Ecto neural progenitor cell (in vitro differentiated cells): Measurements from ENCODE around the gene PHC3.
A peak's percentile ranks its signal among the peaks of the same experiment; 100 is the strongest.

Source experiments
- DNase-seq: peaks from one replicate; pipeline ENCODE4 v3.0.0-alpha.2; 2018; ENCODE audit warnings: low spot score

The PHC3 gene

DNA sequence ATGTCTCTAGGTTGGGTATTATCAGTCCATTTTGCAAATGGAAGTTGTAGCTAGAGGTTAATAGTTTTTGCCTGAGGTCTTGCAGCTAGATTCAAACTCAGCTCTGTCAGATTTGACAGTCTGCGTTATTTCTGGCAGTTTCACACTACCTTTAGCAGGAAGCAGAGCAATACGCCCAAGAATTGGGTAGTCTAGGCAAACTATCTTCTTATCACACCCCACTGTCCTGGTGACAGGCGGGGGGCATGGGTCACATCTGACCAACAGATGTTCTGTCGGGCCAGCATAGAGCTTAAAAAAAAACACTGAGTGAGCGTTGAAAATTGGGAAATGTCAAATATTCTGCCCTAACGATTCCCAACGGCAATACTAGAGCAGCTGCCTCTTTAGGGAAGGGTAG lies 138.0 kb downstream of the PHC3 start:
- no peak for DNase-seq

DNA sequence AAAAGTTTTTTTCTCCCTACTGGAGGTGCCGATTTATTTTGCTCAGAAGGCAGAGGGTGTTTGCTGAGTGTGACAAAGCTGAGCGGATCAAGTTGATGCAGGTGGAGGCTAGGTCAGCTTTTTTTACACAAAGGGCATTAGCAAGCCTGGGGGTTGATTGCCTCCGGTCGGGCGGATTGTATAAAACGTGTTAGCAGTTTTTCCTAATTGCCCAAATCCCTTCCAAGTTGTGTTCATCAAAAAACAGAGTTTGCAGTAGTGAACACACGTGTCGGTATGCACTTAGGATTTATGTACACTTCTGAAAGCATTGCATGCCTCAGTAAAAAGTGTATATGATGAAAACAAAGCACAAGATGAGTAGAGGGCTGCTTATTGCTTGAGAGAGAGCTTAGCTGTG lies 141.1 kb downstream of the PHC3 start:
- no peak for DNase-seq

DNA sequence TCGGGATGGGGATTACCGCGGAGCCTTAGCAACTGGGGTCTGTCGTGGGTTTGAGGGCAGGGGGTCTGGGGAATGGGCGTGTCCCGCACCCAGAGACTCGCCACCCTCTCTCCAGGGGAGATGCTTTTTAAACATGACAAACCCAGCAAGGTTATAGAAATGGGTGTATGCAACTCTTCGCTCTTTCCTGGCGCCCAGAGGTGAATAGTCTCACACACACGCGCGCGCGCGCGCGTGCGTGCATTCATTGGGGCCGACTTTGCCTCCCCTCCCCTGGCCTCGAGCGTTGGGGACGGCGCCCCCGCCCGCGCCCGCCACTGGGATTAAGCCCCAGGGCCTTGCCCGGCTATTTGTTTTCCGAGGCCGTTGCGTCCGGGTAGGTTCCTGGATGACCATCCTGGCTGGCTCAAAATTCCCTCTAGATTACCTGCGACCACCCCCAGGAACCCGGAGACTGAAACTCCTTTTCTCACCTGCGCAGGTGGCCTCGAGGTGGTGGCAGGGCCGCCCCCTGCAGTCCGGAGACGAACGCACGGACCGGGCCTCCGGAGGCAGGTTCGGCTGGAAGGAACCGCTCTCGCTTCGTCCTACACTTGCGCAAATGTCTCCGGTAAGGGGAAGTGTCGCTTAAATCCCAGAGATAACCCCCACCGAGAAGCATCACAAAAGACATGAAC lies 143.0 kb downstream of the PHC3 start:
- DNase-seq: peak; percentile 71
